Measurements from ENCODE around the gene SH3BGRL3. TPM values are rescaled to one million over a fixed set of nuclear protein-coding genes. Genes with fewer than 3 reads are reported as not detected.
A peak's percentile ranks its signal among the peaks of the same experiment; 100 is the strongest.
"Not testable (repeated sequence)": the region's sequence is repeated elsewhere in the genome, so short reads cannot be mapped to it uniquely, and the experiment has no call there.

Gene SH3BGRL3
- total RNA-seq, 3 donors from 2014 or later, result 156 to 422 (median 385) TPM

GRCh38 chr1:26302733-26303405 lies 23.0 kb downstream of the SH3BGRL3 start:
- DNase-seq (no peak), ATAC-seq (no peak)
- H3K9me3 ChIP-seq, result no peaks in the 10 kb centered on the region
- intact Hi-C loops (cut with DNase I, micrococcal nuclease), result no loop called here
- H3K4me1 ChIP-seq (ENCODE audit: low read depth), result peaks cover 6% of the 10 kb centered on the region
- H3K4me3 ChIP-seq, result no peak overlapping the region
- no peaks in the 10 kb centered on the region for H3K36me3 ChIP-seq (ENCODE audit: low read depth)
- TF ChIP-seq, protein P1, sequence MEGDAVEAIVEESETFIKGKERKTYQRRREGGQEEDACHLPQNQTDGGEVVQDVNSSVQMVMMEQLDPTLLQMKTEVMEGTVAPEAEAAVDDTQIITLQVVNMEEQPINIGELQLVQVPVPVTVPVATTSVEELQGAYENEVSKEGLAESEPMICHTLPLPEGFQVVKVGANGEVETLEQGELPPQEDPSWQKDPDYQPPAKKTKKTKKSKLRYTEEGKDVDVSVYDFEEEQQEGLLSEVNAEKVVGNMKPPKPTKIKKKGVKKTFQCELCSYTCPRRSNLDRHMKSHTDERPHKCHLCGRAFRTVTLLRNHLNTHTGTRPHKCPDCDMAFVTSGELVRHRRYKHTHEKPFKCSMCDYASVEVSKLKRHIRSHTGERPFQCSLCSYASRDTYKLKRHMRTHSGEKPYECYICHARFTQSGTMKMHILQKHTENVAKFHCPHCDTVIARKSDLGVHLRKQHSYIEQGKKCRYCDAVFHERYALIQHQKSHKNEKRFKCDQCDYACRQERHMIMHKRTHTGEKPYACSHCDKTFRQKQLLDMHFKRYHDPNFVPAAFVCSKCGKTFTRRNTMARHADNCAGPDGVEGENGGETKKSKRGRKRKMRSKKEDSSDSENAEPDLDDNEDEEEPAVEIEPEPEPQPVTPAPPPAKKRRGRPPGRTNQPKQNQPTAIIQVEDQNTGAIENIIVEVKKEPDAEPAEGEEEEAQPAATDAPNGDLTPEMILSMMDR (IDR thresholded peaks at IDR 0.05), result no peak

GRCh38 chr1:26305667-26306289 lies 25.9 kb downstream of the SH3BGRL3 start:
- ATAC-seq (peak; percentile 5), DNase-seq (no peak)
- intact Hi-C loops (cut with DNase I, micrococcal nuclease), result no loop called here
- Histone ChIP-seq H3K4me1 (ENCODE audit: low read depth) (peaks cover 6% of the 10 kb centered on the region), H3K9me3 (no peaks in the 10 kb centered on the region), H3K36me3 (ENCODE audit: low read depth) (no peaks in the 10 kb centered on the region), H3K4me3 (peak overlapping the region; percentile 68)
- TF ChIP-seq, protein P1 (IDR thresholded peaks at IDR 0.05), result no peak

DNA sequence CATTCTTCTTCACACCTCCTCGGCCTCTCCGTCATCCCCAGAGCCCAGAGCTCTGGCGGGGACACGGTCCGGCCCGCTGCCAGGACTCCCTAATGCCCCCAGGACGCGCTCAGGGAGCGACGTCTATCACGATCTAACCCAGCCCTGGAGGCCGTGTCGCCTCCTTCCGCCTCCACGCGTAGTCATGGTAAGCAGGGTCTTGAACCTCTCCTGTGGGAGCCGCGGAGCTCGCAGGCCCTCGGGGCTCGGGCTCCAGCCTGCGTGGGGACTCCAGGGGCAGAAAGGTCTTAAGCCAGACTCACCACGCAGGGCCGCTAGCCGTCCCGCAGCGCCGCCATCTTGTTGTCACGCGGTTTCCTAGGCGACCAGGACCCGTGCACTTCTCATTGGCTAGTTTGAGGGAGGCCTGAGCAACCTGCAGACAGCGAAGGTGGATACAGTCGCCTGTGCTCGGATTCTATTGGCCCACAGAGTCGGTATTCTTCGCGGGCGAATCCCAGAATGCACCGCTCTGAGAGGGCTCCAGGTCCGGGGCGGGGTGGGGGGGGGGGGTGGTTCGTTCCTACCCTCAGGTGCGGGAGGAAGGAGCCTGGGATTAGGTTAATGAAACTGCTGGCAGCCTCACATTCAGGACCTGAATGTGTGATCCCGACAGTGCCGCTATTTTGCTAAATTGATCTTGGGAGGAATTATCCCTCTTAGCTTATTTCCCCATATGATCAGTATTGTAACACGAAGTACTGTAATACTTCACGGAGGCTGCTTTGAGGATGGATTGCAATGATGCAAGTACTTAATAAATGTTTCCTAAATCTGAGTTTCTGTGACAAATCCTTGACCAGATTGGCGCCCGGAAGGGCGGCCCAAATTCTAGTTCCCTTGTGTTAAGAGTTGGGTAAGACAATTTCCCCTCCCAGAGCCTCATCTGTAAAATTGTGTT lies 26.7 kb downstream of the SH3BGRL3 start, which contains the start of gene UBXN11:
TSS of gene UBXN11 (minus strand) at position 347 of the 940 bp plus-strand sequence. CDS start 3,753 bp downstream, outside the sequence.
- Histone ChIP-seq H3K9me3 (no peaks in the 10 kb centered on the region), H3K4me3 (peak within 1 kb of the TSS; percentile 68), H3K4me1 (ENCODE audit: low read depth) (peaks cover 6% of the 10 kb centered on the region), H3K36me3 (ENCODE audit: low read depth) (no peaks in the 10 kb centered on the region)
- intact Hi-C loops (cut with DNase I, micrococcal nuclease), result no loop called here
- DNase-seq, result peak; percentile 91 to 96 (median 95)
- peak; percentile 99 for ATAC-seq
- TF ChIP-seq, protein P1 (IDR thresholded peaks at IDR 0.05), result no peak

- peaks cover 6% of the 10 kb centered on the region for H3K4me1 ChIP-seq (ENCODE audit: low read depth)
- no peaks in the 10 kb centered on the region for H3K36me3 ChIP-seq (ENCODE audit: low read depth)
- no peaks in the 10 kb centered on the region for H3K9me3 ChIP-seq
- peak; percentile 1 for ATAC-seq
- no peak overlapping the region for H3K4me3 ChIP-seq
- intact Hi-C loops (cut with DNase I, micrococcal nuclease), result no loop called here
- TF ChIP-seq, protein P1 (IDR thresholded peaks at IDR 0.05), result no peak
- DNase-seq, result no peak
These were observed 27.5 kb downstream of the SH3BGRL3 start for GRCh38 chr1:26307363-26307781.

GRCh38 chr1:26307966-26308899 lies 28.3 kb downstream of the SH3BGRL3 start:
- ATAC-seq; intact Hi-C loops (cut with DNase I, micrococcal nuclease); H3K4me3 ChIP-seq; H3K4me1 ChIP-seq (ENCODE audit: low read depth); H3K9me3 ChIP-seq; H3K36me3 ChIP-seq (ENCODE audit: low read depth); DNase-seq: not testable (repeated sequence)

All from mucosa of descending colon (tissue), 3 donors.